ENCODE data around the gene CPED1. TPM values are rescaled to one million over a fixed set of nuclear protein-coding genes. Genes with fewer than 3 reads are reported as not detected.

CPED1 gene
- total RNA-seq, 1 experiment from 2014 or later: 0.39 TPM

GRCh38 chr7:121279060-121279620 is 290.6 kb downstream of the CPED1 start:
- CTCF ChIA-PET: interaction anchor here (1.1 kb wide), 1 partner anchor 14 kb away, joined by 3 read pairs; no protein-coding TSS in a partner anchor
- no TSS peak for BruUV-seq (replicated peaks)
- no peak overlapping the region for H3K27ac ChIP-seq (ENCODE audit: low read length)

DNA sequence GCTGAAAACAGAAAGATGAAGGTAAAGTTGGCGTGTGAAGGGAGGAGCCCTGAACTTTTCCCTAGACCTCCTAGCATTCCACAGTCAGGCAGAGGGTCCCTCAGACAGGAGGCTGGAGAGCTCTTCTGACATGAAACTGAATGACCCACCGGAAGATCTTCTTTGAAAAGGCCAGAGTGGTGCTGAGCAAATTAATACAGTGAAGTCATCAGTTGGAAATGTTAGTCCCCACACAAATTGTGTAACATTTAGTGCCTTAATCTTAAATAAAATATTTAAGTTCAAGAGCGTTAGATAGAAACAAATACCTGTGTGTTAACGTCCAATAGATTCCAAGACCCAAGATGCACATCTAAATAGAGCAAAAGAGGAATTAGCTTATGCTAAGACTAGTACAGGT is 291.3 kb downstream of the CPED1 start:
- intact Hi-C loops (cut with micrococcal nuclease; ENCODE audit: unreplicated experiment) (no loop called here), in situ Hi-C loops (cut with HindIII; ENCODE audit: low pct_unique_long_range_greater_than_20kb, low sequenced_read_pairs) (no loop called here)
- ATAC-seq (no peak), DNase-seq (ENCODE audit: low read depth, low spot score) (no peak)
- Histone ChIP-seq H3K4me3 (ENCODE audit: low read depth in 2 of 2, low read length in 2 of 2) (no peak overlapping the region), H3K36me3 (ENCODE audit: control insufficient read depth, insufficient read depth, low read length) (no peaks in the 10 kb centered on the region), H3K4me1 (ENCODE audit: control insufficient read depth, insufficient read depth, low read length) (no peaks in the 10 kb centered on the region), H3K27ac (ENCODE audit: low read length) (no peak overlapping the region), H3K9me3 (ENCODE audit: control insufficient read depth, insufficient read depth, low read depth, low read length) (no peaks in the 10 kb centered on the region), H3K27me3 (ENCODE audit: control insufficient read depth, insufficient read depth, low read length) (peaks cover 2% of the 10 kb centered on the region; the same call in 1 of the 2 replicates)
- BruUV-seq (replicated peaks): no TSS peak
- TF ChIP-seq CTCF (IDR thresholded peaks at IDR 0.05) (no peak), POLR2AphosphoS5 (IDR thresholded peaks at IDR 0.05; ENCODE audit: low read depth, low read length) (no peak), TCF7L2 (IDR thresholded peaks at IDR 0.05; ENCODE audit: low read depth, low read length) (no peak), SIN3A (IDR thresholded peaks at IDR 0.05; ENCODE audit: borderline replicate concordance, insufficient read depth, low read depth, low read length) (no peak)
- TF ChIP-seq, protein P1, sequence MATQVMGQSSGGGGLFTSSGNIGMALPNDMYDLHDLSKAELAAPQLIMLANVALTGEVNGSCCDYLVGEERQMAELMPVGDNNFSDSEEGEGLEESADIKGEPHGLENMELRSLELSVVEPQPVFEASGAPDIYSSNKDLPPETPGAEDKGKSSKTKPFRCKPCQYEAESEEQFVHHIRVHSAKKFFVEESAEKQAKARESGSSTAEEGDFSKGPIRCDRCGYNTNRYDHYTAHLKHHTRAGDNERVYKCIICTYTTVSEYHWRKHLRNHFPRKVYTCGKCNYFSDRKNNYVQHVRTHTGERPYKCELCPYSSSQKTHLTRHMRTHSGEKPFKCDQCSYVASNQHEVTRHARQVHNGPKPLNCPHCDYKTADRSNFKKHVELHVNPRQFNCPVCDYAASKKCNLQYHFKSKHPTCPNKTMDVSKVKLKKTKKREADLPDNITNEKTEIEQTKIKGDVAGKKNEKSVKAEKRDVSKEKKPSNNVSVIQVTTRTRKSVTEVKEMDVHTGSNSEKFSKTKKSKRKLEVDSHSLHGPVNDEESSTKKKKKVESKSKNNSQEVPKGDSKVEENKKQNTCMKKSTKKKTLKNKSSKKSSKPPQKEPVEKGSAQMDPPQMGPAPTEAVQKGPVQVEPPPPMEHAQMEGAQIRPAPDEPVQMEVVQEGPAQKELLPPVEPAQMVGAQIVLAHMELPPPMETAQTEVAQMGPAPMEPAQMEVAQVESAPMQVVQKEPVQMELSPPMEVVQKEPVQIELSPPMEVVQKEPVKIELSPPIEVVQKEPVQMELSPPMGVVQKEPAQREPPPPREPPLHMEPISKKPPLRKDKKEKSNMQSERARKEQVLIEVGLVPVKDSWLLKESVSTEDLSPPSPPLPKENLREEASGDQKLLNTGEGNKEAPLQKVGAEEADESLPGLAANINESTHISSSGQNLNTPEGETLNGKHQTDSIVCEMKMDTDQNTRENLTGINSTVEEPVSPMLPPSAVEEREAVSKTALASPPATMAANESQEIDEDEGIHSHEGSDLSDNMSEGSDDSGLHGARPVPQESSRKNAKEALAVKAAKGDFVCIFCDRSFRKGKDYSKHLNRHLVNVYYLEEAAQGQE (IDR thresholded peaks at IDR 0.05; ENCODE audit: insufficient read depth in 1 of 2, low read depth in 2 of 2, low read length in 1 of 2): no peak
- POLR2A ChIA-PET: no interaction called here
- CTCF ChIA-PET: no interaction called here

More at GRCh38 chr7:121279060-121279620, 290.6 kb downstream of the CPED1 start:
- H3K27me3 ChIP-seq (ENCODE audit: control insufficient read depth, insufficient read depth, low read length): peaks cover 2% of the 10 kb centered on the region; the same call in 1 of the 2 replicates
- in situ Hi-C loops (cut with HindIII; ENCODE audit: low pct_unique_long_range_greater_than_20kb, low sequenced_read_pairs): no loop called here
- H3K36me3 ChIP-seq (ENCODE audit: control insufficient read depth, insufficient read depth, low read length): no peaks in the 10 kb centered on the region
- no peak for TF ChIP-seq POLR2AphosphoS5 (IDR thresholded peaks at IDR 0.05; ENCODE audit: low read depth, low read length)
- no peak for TF ChIP-seq CTCF (IDR thresholded peaks at IDR 0.05)
- TF ChIP-seq, protein P1 (IDR thresholded peaks at IDR 0.05; ENCODE audit: insufficient read depth in 1 of 2, low read depth in 2 of 2, low read length in 1 of 2): no peak
- no peak for TF ChIP-seq SIN3A (IDR thresholded peaks at IDR 0.05; ENCODE audit: borderline replicate concordance, insufficient read depth, low read depth, low read length)
- no peak for TF ChIP-seq TCF7L2 (IDR thresholded peaks at IDR 0.05; ENCODE audit: low read depth, low read length)
- H3K4me1 ChIP-seq (ENCODE audit: control insufficient read depth, insufficient read depth, low read length): no peaks in the 10 kb centered on the region
- no peak overlapping the region for H3K4me3 ChIP-seq (ENCODE audit: low read depth in 2 of 2, low read length in 2 of 2)
- DNase-seq (ENCODE audit: low read depth, low spot score) (no peak), ATAC-seq (no peak)
- no peaks in the 10 kb centered on the region for H3K9me3 ChIP-seq (ENCODE audit: control insufficient read depth, insufficient read depth, low read depth, low read length)
- intact Hi-C loops (cut with micrococcal nuclease; ENCODE audit: unreplicated experiment): no loop called here
- POLR2A ChIA-PET: no interaction called here
